HCEC 1CT (cell line): ENCODE results near the gene PLPPR4.
"Not testable (repeated sequence)": the region's sequence is repeated elsewhere in the genome, so short reads cannot be mapped to it uniquely, and the experiment has no call there.

Source experiments
- DNase-seq: peaks from one replicate; pipeline ENCODE4 v3.0.0-alpha.2; 2017

PLPPR4 gene, protein sequence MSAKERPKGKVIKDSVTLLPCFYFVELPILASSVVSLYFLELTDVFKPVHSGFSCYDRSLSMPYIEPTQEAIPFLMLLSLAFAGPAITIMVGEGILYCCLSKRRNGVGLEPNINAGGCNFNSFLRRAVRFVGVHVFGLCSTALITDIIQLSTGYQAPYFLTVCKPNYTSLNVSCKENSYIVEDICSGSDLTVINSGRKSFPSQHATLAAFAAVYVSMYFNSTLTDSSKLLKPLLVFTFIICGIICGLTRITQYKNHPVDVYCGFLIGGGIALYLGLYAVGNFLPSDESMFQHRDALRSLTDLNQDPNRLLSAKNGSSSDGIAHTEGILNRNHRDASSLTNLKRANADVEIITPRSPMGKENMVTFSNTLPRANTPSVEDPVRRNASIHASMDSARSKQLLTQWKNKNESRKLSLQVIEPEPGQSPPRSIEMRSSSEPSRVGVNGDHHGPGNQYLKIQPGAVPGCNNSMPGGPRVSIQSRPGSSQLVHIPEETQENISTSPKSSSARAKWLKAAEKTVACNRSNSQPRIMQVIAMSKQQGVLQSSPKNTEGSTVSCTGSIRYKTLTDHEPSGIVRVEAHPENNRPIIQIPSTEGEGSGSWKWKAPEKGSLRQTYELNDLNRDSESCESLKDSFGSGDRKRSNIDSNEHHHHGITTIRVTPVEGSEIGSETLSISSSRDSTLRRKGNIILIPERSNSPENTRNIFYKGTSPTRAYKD

DNA sequence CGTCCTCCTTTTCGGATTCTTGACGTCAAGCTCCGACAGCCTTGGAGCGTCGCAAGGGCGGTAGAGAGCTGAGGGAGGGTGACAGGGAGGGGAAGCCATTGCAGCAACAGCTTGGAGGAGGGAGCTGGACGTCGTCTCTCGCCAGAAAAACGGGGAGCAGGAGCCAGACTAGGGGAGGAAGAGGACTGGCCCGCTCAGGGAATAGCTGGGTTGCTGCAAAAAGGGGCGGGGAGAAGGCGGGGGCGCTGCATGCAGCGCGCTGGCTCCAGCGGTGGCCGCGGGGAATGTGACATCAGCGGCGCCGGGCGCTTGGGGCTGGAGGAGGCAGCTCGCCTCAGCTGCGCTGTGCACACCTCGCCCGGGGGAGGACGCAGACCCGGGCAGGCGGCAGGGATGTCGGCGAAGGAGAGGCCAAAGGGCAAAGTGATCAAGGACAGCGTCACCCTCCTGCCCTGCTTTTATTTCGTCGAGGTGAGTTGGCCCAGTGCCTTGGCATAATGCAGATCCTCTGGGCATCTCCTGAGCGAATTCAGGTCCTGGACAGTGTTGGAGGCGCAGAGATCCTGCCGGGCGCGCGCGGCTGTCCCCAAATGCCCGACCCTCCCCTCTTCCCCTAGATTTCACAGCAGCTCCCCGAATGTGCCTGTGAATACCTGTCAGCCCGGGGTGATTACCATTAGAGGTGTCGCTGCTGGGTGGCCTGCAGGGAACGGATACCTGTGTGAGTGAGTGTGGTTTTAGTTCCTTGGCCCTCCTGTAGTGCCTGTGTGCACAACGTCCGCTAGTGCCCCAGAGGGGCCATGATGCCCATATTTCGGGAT is at the start of gene PLPPR4:
Gene PLPPR4, plus strand, starts transcription at position 292 of the 821 bp plus-strand sequence. Its CDS starts 102 bp downstream, at position 394.
- peak; percentile 65 for DNase-seq

- DNase-seq: no peak
These were observed 47.3 kb upstream of the PLPPR4 start for GRCh38 chr1:99216956-99217355.

GRCh38 chr1:99217599-99217998 is 46.7 kb upstream of the PLPPR4 start:
- DNase-seq: no peak

DNA sequence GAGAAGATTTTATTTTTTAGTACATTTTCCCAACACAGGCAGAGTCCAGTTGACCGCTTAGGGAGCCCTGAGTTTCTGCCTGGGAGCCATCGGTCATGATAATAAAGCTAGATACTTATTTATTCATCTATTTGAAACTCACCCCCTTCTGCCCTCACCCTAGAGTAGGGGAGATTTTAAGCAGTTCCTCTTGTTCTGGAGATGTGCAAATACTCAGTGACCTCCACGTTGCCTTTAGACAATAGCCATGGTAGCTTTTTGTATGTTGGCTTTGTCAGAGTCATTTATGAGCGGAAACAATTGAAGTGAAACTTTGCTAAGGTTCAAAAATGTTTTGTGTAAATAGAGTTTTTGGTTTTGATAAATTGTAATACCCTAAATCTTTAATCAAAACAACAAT is 45.7 kb upstream of the PLPPR4 start:
- no peak for DNase-seq

DNA sequence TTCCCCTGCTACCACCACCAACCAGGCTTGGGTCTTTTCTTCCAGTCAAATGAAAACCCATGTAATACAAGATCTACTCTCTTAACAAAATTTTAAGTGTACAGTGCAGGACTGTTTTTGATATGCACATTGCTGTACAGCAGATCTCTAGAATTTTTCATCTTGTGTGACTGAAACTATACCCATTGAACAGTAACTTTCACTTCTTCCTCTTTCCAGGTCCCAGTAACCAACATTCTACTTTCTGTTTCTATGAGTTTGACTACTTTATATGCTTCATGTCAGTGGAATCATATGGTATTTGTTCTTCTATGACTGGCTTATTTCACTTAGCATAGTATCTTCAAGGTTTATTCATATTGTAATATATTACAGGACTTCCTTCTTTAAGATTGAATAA is 45.3 kb upstream of the PLPPR4 start:
- no peak for DNase-seq

DNA sequence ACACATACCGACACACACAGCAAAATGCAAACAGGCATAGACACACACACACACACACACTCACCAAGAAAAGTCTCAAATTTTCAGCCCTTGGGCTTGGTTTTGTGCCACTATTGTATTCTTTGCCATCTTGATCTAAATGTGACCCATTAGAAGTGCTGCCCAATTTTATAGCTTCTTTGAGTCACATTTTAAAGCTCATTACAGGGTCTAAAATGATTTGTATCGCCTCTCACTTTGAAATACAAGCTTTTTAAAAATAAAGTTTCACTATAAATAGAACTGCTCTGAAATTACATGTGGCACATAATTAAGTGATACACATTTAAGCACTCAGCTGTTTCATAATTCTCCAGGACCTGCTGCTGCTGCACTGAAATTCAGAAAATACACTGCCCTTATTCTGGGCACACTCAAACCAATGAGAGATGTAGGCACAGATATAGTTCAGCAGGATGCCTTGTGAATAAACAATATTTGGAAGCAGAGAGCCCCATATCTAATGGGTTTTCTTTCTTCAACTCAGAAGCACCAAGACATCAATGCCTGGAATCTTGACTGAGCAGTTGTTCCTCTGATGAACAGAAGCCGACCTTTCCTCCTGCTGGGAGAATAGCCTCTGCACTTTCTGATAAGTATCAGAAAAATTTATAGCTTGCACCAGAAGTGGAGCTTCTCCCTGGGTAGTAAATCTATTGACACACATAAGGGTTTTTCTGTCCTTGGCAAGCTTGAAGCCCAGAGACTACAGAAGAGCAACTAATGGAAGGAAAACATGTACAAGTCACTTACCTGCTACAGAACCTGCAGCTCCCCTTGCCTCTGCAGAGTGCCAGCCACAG is 37.0 kb upstream of the PLPPR4 start:
- no peak for DNase-seq

DNA sequence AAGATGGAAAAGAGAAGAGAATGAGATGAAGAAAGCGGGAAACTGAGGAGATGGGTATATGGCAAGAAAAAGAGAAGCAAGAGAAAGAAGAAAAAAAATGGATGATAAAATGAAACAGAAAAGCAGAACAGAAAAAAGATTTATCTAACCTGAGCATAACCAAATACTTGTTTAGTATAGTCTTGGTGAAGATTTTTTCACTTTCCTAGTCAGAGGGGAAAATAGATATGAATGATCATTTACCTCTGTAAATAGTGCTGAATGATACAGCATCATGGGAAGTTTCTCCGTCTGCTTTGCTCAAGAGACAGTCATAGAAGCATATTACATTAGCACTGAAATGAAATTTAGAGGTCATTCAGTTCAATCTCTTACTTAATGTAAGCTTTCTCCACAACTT is 36.1 kb upstream of the PLPPR4 start:
- no peak for DNase-seq

GRCh38 chr1:99229122-99229521 is 35.2 kb upstream of the PLPPR4 start:
- DNase-seq: no peak

GRCh38 chr1:99230695-99231094 is 33.6 kb upstream of the PLPPR4 start:
- DNase-seq: no peak

- DNase-seq: no peak
These were observed 32.1 kb upstream of the PLPPR4 start for GRCh38 chr1:99232172-99232571.

DNA sequence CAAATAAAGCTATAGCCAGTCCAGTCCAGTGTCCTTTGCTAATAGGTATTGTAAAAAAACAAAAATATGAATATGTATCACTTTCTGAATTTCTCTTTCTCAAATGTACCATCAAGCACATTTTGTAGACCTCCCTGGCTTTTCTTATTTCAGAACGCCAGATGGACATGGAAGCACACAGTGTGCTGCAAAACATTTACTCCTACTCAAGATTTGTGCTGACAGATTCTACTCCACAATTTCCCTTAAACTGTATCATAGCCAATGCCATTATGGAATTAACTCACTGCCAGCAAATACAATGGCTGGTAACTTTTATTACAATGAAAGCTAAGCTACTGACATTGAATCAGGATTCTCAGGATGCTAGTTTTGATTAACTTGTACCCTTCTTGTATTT is 30.8 kb upstream of the PLPPR4 start:
- DNase-seq: no peak

GRCh38 chr1:99236756-99237155 is 27.5 kb upstream of the PLPPR4 start:
- DNase-seq: no peak

GRCh38 chr1:99239690-99240089 is 24.6 kb upstream of the PLPPR4 start:
- no peak for DNase-seq

GRCh38 chr1:99240621-99241020 is 23.7 kb upstream of the PLPPR4 start:
- DNase-seq: no peak

GRCh38 chr1:99246152-99246551 is 18.1 kb upstream of the PLPPR4 start:
- no peak for DNase-seq

GRCh38 chr1:99247199-99247598 is 17.1 kb upstream of the PLPPR4 start:
- DNase-seq: no peak

DNA sequence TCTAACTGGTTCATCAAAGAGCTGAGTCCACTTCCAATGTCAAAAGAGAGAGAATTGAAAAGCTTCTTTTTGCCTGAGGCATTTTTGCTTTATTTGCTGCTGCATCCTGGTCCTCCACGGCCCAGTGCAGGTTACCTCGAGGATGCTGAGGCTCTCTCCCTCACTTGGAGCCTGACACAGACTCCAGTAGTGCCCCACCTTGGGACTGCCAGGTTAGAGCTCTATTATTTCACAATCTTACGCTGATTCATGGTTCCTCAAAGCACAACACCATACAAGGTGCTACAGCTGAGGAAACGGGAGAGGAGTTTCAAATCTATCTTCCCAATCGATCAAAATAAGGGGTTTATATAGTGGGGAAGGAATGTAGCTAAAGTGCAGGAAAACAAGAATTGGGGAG is 13.6 kb upstream of the PLPPR4 start:
- DNase-seq: no peak

- no peak for DNase-seq
These were observed 13.0 kb upstream of the PLPPR4 start for GRCh38 chr1:99251308-99251707.

- no peak for DNase-seq
These were observed 11.7 kb upstream of the PLPPR4 start for GRCh38 chr1:99252630-99253029.

DNA sequence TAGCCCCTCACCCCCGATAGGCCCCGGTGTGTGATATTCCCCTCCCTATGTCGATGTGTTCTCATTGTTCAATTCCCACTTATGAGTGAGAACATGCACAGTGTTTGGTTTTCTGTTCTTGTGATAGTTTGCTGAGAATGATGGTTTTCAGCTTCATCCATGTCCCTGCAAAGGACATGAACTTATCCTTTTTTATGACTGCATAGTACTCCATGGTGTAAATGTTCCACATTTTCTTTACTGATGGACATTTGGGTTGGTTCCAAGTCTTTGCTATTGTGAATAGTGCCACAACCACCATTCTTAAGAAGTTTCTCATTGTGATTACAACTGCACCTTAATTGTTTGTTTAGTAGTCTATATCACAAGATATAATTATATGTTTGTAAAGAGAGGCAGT is 3.9 kb upstream of the PLPPR4 start:
- not testable (repeated sequence) for DNase-seq

DNA sequence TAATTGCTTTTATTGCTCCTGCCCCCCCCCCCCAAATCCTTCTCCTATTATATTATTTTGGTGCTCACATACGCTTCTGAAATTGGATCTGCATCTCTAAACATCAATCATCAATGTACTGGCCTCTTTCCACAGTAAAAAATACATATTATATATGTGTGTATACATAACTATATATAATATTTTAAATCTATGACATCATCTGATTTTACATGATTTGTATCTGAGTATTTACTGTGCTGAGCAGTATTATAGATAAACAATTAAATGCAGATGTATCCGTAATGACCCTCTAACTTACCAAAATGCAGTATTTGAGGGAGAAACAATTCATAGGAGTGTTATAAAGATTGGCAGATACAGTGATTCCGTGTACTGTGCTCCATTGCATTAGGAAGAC is 832 bp downstream of the PLPPR4 start:
- no peak for DNase-seq

- peak; percentile 96 for DNase-seq
These were observed 2.4 kb downstream of the PLPPR4 start for GRCh38 chr1:99266726-99267125.

DNA sequence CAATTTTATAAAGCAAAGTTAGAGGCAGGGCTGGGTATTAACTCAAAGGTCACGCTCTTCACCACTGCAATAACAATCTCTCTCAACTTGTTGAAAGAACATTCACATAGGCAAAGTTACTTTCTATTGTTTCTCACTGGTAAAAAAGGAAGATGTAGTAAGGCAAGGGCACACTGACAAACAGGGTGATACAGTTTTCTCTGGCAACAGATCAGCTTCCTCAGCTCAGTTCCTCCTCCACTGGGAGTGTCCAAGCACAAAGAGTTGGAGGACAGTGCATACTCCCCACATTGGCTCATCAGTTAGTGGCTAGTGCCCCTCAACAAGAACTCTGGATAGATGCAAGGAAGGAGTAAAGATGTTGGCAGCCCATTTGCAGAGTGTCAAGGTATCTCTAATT is 3.7 kb downstream of the PLPPR4 start:
- no peak for DNase-seq
